ENCODE measurements around the gene CHM. TPM values are rescaled to one million over a fixed set of nuclear protein-coding genes. Genes with fewer than 3 reads are reported as not detected.

CHM gene
- total RNA-seq, 1 donor from 2014 or later, result 43.7 TPM

- DNase-seq (ENCODE audit: low spot score, unreplicated experiment), result no peak
- Mint-ChIP-seq H3K4me1 (ENCODE audit: low read depth) (peaks cover 25% of the 10 kb centered on the region), H3K27me3 (no peaks in the 10 kb centered on the region), H3K4me3 (ENCODE audit: low read depth) (no peak overlapping the region), H3K9me3 (ENCODE audit: low read depth) (no peaks in the 10 kb centered on the region), H3K36me3 (ENCODE audit: insufficient read depth) (peaks cover 2% of the 10 kb centered on the region), H3K27ac (no peak overlapping the region)
- TF ChIP-seq, protein P1, sequence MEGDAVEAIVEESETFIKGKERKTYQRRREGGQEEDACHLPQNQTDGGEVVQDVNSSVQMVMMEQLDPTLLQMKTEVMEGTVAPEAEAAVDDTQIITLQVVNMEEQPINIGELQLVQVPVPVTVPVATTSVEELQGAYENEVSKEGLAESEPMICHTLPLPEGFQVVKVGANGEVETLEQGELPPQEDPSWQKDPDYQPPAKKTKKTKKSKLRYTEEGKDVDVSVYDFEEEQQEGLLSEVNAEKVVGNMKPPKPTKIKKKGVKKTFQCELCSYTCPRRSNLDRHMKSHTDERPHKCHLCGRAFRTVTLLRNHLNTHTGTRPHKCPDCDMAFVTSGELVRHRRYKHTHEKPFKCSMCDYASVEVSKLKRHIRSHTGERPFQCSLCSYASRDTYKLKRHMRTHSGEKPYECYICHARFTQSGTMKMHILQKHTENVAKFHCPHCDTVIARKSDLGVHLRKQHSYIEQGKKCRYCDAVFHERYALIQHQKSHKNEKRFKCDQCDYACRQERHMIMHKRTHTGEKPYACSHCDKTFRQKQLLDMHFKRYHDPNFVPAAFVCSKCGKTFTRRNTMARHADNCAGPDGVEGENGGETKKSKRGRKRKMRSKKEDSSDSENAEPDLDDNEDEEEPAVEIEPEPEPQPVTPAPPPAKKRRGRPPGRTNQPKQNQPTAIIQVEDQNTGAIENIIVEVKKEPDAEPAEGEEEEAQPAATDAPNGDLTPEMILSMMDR (IDR thresholded peaks at IDR 0.05; ENCODE audit: unreplicated experiment), result no peak
Measured at GRCh38 chrX:85995641-85996040, 51.7 kb downstream of the CHM start.

- TF ChIP-seq, protein P1 (IDR thresholded peaks at IDR 0.05; ENCODE audit: unreplicated experiment), result no peak
- peaks cover 4% of the 10 kb centered on the region for H3K9me3 Mint-ChIP-seq (ENCODE audit: low read depth)
- H3K27me3 Mint-ChIP-seq, result no peaks in the 10 kb centered on the region
- H3K27ac Mint-ChIP-seq, result no peak overlapping the region
- no peak for DNase-seq (ENCODE audit: low spot score, unreplicated experiment)
- peaks cover 25% of the 10 kb centered on the region for H3K4me1 Mint-ChIP-seq (ENCODE audit: low read depth)
- H3K36me3 Mint-ChIP-seq (ENCODE audit: insufficient read depth), result peaks cover 8% of the 10 kb centered on the region
- H3K4me3 Mint-ChIP-seq (ENCODE audit: low read depth), result no peak overlapping the region
Measured at GRCh38 chrX:85994797-85995196, 52.6 kb downstream of the CHM start.

DNA sequence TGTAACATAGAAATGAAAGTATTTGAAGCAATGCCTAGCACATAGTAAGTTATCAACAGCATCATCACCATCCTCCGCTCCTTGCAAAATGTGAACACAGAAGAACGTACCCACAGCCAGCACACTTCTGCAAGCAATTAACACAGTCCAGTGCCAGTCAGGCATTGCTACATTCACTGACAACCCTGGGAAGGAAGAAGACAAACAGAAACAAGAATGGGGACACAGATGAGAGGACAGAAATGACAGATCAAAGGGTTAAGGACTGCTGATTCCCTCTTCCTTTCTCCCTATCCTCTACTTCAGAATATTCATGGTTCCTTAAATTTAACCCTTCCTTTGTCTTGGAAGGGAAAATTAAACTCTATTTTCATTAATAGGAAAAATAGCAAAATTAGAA is 53.1 kb downstream of the CHM start:
- Mint-ChIP-seq H3K4me1 (ENCODE audit: low read depth) (peaks cover 25% of the 10 kb centered on the region), H3K4me3 (ENCODE audit: low read depth) (no peak overlapping the region), H3K36me3 (ENCODE audit: insufficient read depth) (peaks cover 11% of the 10 kb centered on the region), H3K27ac (no peak overlapping the region), H3K27me3 (no peaks in the 10 kb centered on the region), H3K9me3 (ENCODE audit: low read depth) (peaks cover 7% of the 10 kb centered on the region)
- TF ChIP-seq, protein P1 (IDR thresholded peaks at IDR 0.05; ENCODE audit: unreplicated experiment), result no peak
- no peak for DNase-seq (ENCODE audit: low spot score, unreplicated experiment)

- Mint-ChIP-seq H3K27ac (no peak overlapping the region), H3K27me3 (no peaks in the 10 kb centered on the region), H3K9me3 (ENCODE audit: low read depth) (peaks cover 13% of the 10 kb centered on the region), H3K4me1 (ENCODE audit: low read depth) (peaks cover 25% of the 10 kb centered on the region), H3K4me3 (ENCODE audit: low read depth) (no peak overlapping the region), H3K36me3 (ENCODE audit: insufficient read depth) (peaks cover 14% of the 10 kb centered on the region)
- DNase-seq (ENCODE audit: low spot score, unreplicated experiment), result no peak
- TF ChIP-seq, protein P1 (IDR thresholded peaks at IDR 0.05; ENCODE audit: unreplicated experiment), result no peak
Measured at GRCh38 chrX:85993539-85994197, 53.7 kb downstream of the CHM start.

- peaks cover 21% of the 10 kb centered on the region for H3K36me3 Mint-ChIP-seq (ENCODE audit: insufficient read depth)
- no peak for DNase-seq (ENCODE audit: low spot score, unreplicated experiment)
- H3K27me3 Mint-ChIP-seq, result no peaks in the 10 kb centered on the region
- H3K4me1 Mint-ChIP-seq (ENCODE audit: low read depth), result peaks cover 28% of the 10 kb centered on the region
- no peak overlapping the region for H3K4me3 Mint-ChIP-seq (ENCODE audit: low read depth)
- TF ChIP-seq, protein P1 (IDR thresholded peaks at IDR 0.05; ENCODE audit: unreplicated experiment), result no peak
- peaks cover 21% of the 10 kb centered on the region for H3K9me3 Mint-ChIP-seq (ENCODE audit: low read depth)
- H3K27ac Mint-ChIP-seq, result peak overlapping the region; percentile 47
Measured at GRCh38 chrX:85992811-85993229, 54.5 kb downstream of the CHM start.

Measured in progenitor cell of endocrine pancreas (in vitro differentiated cells).